Measurements from ENCODE around the gene GYS1. TPM values are rescaled to one million over a fixed set of nuclear protein-coding genes. Genes with fewer than 3 reads are reported as not detected.
"Not testable (repeated sequence)": the region's sequence is repeated elsewhere in the genome, so short reads cannot be mapped to it uniquely, and the experiment has no call there.

GYS1 gene
- total RNA-seq = 18.7 and 31.2 TPM in 2 replicates
- polyA plus RNA-seq = 42.8 and 43.0 TPM in 2 replicates
- 49.0 and 53.8 TPM in 2 replicates for polyA plus RNA-seq (2012)
- polyA minus RNA-seq (ENCODE audit: low replicate concordance) = 160 and 250 TPM in 2 replicates

GRCh38 chr19:48993175-48994034 lies at the start of gene GYS1, which contains the start of gene RUVBL2:
TSS of gene GYS1 (minus strand) at chr19:48993309. CDS start at chr19:48993112, 197 bp downstream.
TSS of gene RUVBL2 (plus strand) at chr19:48993887. CDS start at chr19:48993912, 25 bp downstream.
- Histone ChIP-seq H3K4me3 (replicated peaks in 1 of 4; ENCODE audit: control extremely low read depth in 1 of 4, insufficient read depth in 1 of 4, low read depth in 3 of 4, low read length in 4 of 4) (peak within 1 kb of the TSS; percentile 94 to 98 (median 98)), H2AFZ (ENCODE audit: low read length) (peak within 1 kb of the TSS; percentile 78), H3K27me3 (ENCODE audit: control insufficient read depth, insufficient read depth, low read length) (no peaks in the 10 kb centered on the region), H3K4me1 (ENCODE audit: control insufficient read depth, extremely low read depth, insufficient read depth, low read length) (peaks cover 19% of the 10 kb centered on the region), H3K9me3 (ENCODE audit: control insufficient read depth, insufficient read depth, low read depth, low read length) (no peaks in the 10 kb centered on the region), H3K79me2 (ENCODE audit: control insufficient read depth, insufficient read depth, low read length) (peaks cover 66% of the 10 kb centered on the region), H4K20me1 (ENCODE audit: control insufficient read depth, extremely low read depth, insufficient read depth, low read length) (no peaks in the 10 kb centered on the region), H3K36me3 (ENCODE audit: control insufficient read depth, insufficient read depth, low read length) (peaks cover 5% of the 10 kb centered on the region), H3K27ac (ENCODE audit: insufficient read depth, low read length) (peak within 1 kb of the TSS; percentile 98), H3K9ac (ENCODE audit: insufficient read depth, low read length) (peak within 1 kb of the TSS; percentile 93), H3K4me2 (ENCODE audit: extremely low read depth, insufficient read depth, low read length) (peak within 1 kb of the TSS; percentile 80)
- peak; percentile 99 for DNase-seq (ENCODE audit: low read depth in 2 of 2)
- no peak for TF ChIP-seq EZH2 (IDR thresholded peaks at IDR 0.05; ENCODE audit: low read length, missing control alignments)
- TF ChIP-seq, protein P1, sequence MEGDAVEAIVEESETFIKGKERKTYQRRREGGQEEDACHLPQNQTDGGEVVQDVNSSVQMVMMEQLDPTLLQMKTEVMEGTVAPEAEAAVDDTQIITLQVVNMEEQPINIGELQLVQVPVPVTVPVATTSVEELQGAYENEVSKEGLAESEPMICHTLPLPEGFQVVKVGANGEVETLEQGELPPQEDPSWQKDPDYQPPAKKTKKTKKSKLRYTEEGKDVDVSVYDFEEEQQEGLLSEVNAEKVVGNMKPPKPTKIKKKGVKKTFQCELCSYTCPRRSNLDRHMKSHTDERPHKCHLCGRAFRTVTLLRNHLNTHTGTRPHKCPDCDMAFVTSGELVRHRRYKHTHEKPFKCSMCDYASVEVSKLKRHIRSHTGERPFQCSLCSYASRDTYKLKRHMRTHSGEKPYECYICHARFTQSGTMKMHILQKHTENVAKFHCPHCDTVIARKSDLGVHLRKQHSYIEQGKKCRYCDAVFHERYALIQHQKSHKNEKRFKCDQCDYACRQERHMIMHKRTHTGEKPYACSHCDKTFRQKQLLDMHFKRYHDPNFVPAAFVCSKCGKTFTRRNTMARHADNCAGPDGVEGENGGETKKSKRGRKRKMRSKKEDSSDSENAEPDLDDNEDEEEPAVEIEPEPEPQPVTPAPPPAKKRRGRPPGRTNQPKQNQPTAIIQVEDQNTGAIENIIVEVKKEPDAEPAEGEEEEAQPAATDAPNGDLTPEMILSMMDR (conservative IDR thresholded peaks at IDR 0.05 in 1 of 2, IDR thresholded peaks at IDR 0.05 in 1 of 2; ENCODE audit: low read depth in 1 of 2, low read length in 2 of 2) = peak; percentile 62 to 90

- not testable (repeated sequence) for H3K9ac ChIP-seq (ENCODE audit: insufficient read depth, low read length); DNase-seq (ENCODE audit: low read depth in 2 of 2); H3K4me1 ChIP-seq (ENCODE audit: control insufficient read depth, extremely low read depth, insufficient read depth, low read length); H3K27me3 ChIP-seq (ENCODE audit: control insufficient read depth, insufficient read depth, low read length); H3K9me3 ChIP-seq (ENCODE audit: control insufficient read depth, insufficient read depth, low read depth, low read length); H2AFZ ChIP-seq (ENCODE audit: low read length); H3K4me2 ChIP-seq (ENCODE audit: extremely low read depth, insufficient read depth, low read length); H3K79me2 ChIP-seq (ENCODE audit: control insufficient read depth, insufficient read depth, low read length); H4K20me1 ChIP-seq (ENCODE audit: control insufficient read depth, extremely low read depth, insufficient read depth, low read length); H3K4me3 ChIP-seq (replicated peaks in 1 of 4; ENCODE audit: control extremely low read depth in 1 of 4, insufficient read depth in 1 of 4, low read depth in 3 of 4, low read length in 4 of 4); H3K36me3 ChIP-seq (ENCODE audit: control insufficient read depth, insufficient read depth, low read length); H3K27ac ChIP-seq (ENCODE audit: insufficient read depth, low read length)
These were observed 49.6 kb upstream of the GYS1 start for GRCh38 chr19:49042666-49043065.

DNA sequence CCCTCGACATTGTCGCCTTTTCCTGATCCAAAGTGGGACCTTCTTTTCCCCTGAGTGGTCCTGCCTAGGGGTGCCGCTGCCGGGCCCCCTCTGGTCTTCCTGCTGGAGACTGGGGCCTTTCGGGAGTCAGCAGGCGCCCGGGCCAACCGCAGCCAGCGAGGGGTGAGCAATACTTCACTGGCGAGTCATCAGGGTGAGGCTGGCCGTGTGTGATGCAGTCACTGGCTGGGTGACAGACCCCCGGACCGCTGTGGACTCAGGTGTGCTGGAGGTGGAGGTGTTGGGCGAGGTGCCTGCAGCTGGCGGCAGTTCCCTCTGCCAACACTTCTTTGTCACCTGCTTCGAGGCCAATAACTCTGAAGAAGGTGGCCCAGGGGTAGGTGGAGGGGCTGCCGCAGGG lies 49.1 kb upstream of the GYS1 start:
- Histone ChIP-seq H3K9ac (ENCODE audit: insufficient read depth, low read length) (no peak overlapping the region), H3K4me1 (ENCODE audit: control insufficient read depth, extremely low read depth, insufficient read depth, low read length) (no peaks in the 10 kb centered on the region), H3K4me2 (ENCODE audit: extremely low read depth, insufficient read depth, low read length) (no peak overlapping the region), H3K9me3 (ENCODE audit: control insufficient read depth, insufficient read depth, low read depth, low read length) (no peaks in the 10 kb centered on the region), H2AFZ (ENCODE audit: low read length) (no peak overlapping the region), H3K79me2 (ENCODE audit: control insufficient read depth, insufficient read depth, low read length) (no peaks in the 10 kb centered on the region), H4K20me1 (ENCODE audit: control insufficient read depth, extremely low read depth, insufficient read depth, low read length) (no peaks in the 10 kb centered on the region), H3K27me3 (ENCODE audit: control insufficient read depth, insufficient read depth, low read length) (no peaks in the 10 kb centered on the region), H3K36me3 (ENCODE audit: control insufficient read depth, insufficient read depth, low read length) (no peaks in the 10 kb centered on the region), H3K27ac (ENCODE audit: insufficient read depth, low read length) (no peak overlapping the region), H3K4me3 (replicated peaks in 1 of 4; ENCODE audit: control extremely low read depth in 1 of 4, insufficient read depth in 1 of 4, low read depth in 3 of 4, low read length in 4 of 4) (no peak overlapping the region)
- peak in 1 of 2 donors; percentile 71 for DNase-seq (ENCODE audit: low read depth in 2 of 2)
- no peak for TF ChIP-seq EZH2 (IDR thresholded peaks at IDR 0.05; ENCODE audit: low read length, missing control alignments)
- TF ChIP-seq, protein P1 (conservative IDR thresholded peaks at IDR 0.05 in 1 of 2, IDR thresholded peaks at IDR 0.05 in 1 of 2; ENCODE audit: low read depth in 1 of 2, low read length in 2 of 2) = no peak

GRCh38 chr19:49039736-49040135 lies 46.6 kb upstream of the GYS1 start:
- H3K36me3 ChIP-seq (ENCODE audit: control insufficient read depth, insufficient read depth, low read length); H3K4me1 ChIP-seq (ENCODE audit: control insufficient read depth, extremely low read depth, insufficient read depth, low read length); H3K9ac ChIP-seq (ENCODE audit: insufficient read depth, low read length); H3K4me2 ChIP-seq (ENCODE audit: extremely low read depth, insufficient read depth, low read length); DNase-seq (ENCODE audit: low read depth in 2 of 2); H3K27me3 ChIP-seq (ENCODE audit: control insufficient read depth, insufficient read depth, low read length); H2AFZ ChIP-seq (ENCODE audit: low read length); H4K20me1 ChIP-seq (ENCODE audit: control insufficient read depth, extremely low read depth, insufficient read depth, low read length); H3K79me2 ChIP-seq (ENCODE audit: control insufficient read depth, insufficient read depth, low read length); H3K27ac ChIP-seq (ENCODE audit: insufficient read depth, low read length); H3K9me3 ChIP-seq (ENCODE audit: control insufficient read depth, insufficient read depth, low read depth, low read length); H3K4me3 ChIP-seq (replicated peaks in 1 of 4; ENCODE audit: control extremely low read depth in 1 of 4, insufficient read depth in 1 of 4, low read depth in 3 of 4, low read length in 4 of 4): not testable (repeated sequence)

- H3K9ac ChIP-seq (ENCODE audit: insufficient read depth, low read length); H3K9me3 ChIP-seq (ENCODE audit: control insufficient read depth, insufficient read depth, low read depth, low read length); H2AFZ ChIP-seq (ENCODE audit: low read length); H3K4me1 ChIP-seq (ENCODE audit: control insufficient read depth, extremely low read depth, insufficient read depth, low read length); H3K27me3 ChIP-seq (ENCODE audit: control insufficient read depth, insufficient read depth, low read length); H3K79me2 ChIP-seq (ENCODE audit: control insufficient read depth, insufficient read depth, low read length); H4K20me1 ChIP-seq (ENCODE audit: control insufficient read depth, extremely low read depth, insufficient read depth, low read length); H3K4me3 ChIP-seq (replicated peaks in 1 of 4; ENCODE audit: control extremely low read depth in 1 of 4, insufficient read depth in 1 of 4, low read depth in 3 of 4, low read length in 4 of 4); H3K36me3 ChIP-seq (ENCODE audit: control insufficient read depth, insufficient read depth, low read length); H3K4me2 ChIP-seq (ENCODE audit: extremely low read depth, insufficient read depth, low read length); H3K27ac ChIP-seq (ENCODE audit: insufficient read depth, low read length): not testable (repeated sequence)
- peak in 1 of 2 donors; percentile 87 for DNase-seq (ENCODE audit: low read depth in 2 of 2)
These were observed 45.6 kb upstream of the GYS1 start for GRCh38 chr19:49038557-49039276.

Data from fibroblast of lung (primary cell).